ENCODE results near the gene RLN3. TPM values are rescaled to one million over a fixed set of nuclear protein-coding genes. Genes with fewer than 3 reads are reported as not detected.
"Not testable (repeated sequence)": the region's sequence is repeated elsewhere in the genome, so short reads cannot be mapped to it uniquely, and the experiment has no call there.

The RLN3 gene
- total RNA-seq, 2 donors from 2014 or later: not detected

GRCh38 chr19:14042659-14043608, 15.0 kb downstream of the RLN3 start:
- ATAC-seq (peak; percentile 54), DNase-seq (peak in 1 of 2 donors; percentile 37)
- intact Hi-C loops (cut with DNase I, micrococcal nuclease): not testable (repeated sequence)

- intact Hi-C loops (cut with DNase I, micrococcal nuclease); DNase-seq; ATAC-seq: not testable (repeated sequence)
Measured at GRCh38 chr19:14047866-14048265, 19.9 kb downstream of the RLN3 start.

GRCh38 chr19:14048443-14049153, 20.6 kb downstream of the RLN3 start:
- intact Hi-C loops (cut with DNase I, micrococcal nuclease): no loop called here
- ATAC-seq (peak; percentile 60), DNase-seq (peak in 1 of 2 donors; percentile 70)

DNA sequence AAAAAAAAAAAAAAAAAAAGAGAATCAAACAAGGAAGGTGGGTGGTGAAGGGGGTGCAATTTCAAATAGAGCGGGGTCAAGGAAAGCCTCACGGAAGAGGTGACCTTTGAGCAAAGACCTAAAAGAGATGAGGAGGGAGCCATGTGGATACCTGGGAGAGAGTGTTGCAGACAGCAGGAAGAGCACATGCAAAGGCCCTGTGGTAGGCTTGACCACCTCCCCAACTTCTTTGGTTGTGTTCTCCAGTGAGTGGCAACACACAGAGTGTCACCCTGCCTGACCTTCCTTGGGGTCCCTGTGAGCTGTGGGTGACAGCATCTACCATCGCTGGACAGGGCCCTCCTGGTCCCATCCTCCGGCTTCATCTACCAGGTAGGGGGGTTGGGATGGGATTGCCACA, 22.6 kb downstream of the RLN3 start:
- no peak for ATAC-seq
- DNase-seq: no peak
- intact Hi-C loops (cut with DNase I, micrococcal nuclease): no loop called here

GRCh38 chr19:14050961-14051360, 23.0 kb downstream of the RLN3 start:
- ATAC-seq; intact Hi-C loops (cut with DNase I, micrococcal nuclease); DNase-seq: not testable (repeated sequence)

- intact Hi-C loops (cut with DNase I, micrococcal nuclease): no loop called here
- no peak for DNase-seq
- ATAC-seq: no peak
Measured at GRCh38 chr19:14051980-14052379, 24.0 kb downstream of the RLN3 start.

- no peak for ATAC-seq
- intact Hi-C loops (cut with DNase I, micrococcal nuclease): no loop called here
- DNase-seq: no peak
Measured at GRCh38 chr19:14052470-14052869, 24.5 kb downstream of the RLN3 start.

DNA sequence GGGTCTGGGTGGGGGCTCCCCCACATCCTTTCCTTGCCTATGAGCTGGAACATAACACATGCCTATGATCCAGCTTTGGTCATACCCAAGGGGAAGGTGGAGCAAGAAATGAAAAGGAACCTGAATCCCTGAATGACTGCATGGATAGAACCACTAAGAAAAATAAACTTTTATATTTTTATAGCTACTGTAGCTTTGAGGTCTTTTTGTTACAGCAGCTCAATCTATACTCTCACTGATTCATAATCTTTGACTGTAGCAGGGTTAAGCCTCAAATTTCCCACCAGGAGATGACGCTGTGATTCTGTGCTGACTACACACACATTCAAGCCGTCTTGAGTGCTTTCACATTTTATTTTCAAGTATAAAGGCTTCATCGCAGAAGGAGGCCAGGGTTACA, 25.1 kb downstream of the RLN3 start:
- ATAC-seq (no peak), DNase-seq (no peak)
- intact Hi-C loops (cut with DNase I, micrococcal nuclease): no loop called here

- DNase-seq (no peak), ATAC-seq (no peak)
- intact Hi-C loops (cut with DNase I, micrococcal nuclease): no loop called here
Measured at GRCh38 chr19:14053500-14053899, 25.6 kb downstream of the RLN3 start.

DNA sequence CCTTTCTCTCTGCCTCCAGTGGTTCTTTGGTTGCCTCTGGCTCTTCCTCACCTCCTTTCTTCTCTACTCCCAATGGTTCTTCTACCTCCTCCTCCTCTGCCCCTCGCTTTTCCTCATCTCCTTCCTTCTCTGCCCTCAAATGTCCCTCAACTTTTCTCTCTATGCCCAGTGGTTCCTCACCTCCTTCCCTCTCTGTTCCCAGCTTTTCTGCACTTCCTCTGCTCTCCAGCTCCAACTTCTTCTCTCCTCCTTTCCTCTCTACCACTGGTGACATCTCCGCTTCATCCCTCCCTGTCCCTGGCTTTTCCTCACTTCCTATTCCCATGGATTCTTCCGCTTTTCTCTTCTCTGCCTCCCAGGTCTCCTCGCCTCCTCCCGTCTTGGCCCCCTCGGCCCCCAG, 26.2 kb downstream of the RLN3 start:
- DNase-seq: no peak
- intact Hi-C loops (cut with DNase I, micrococcal nuclease): no loop called here
- no peak for ATAC-seq

GRCh38 chr19:14054721-14055120, 26.8 kb downstream of the RLN3 start:
- no peak for DNase-seq
- intact Hi-C loops (cut with DNase I, micrococcal nuclease): loop anchor here in 1 of 2 donors (5.0 kb wide), 1 partner anchor 177 kb away; the partner anchor contains the start of gene NANOS3

GRCh38 chr19:14055396-14055795, 27.4 kb downstream of the RLN3 start:
- no peak for DNase-seq

More at GRCh38 chr19:14054721-14055120, 26.8 kb downstream of the RLN3 start:
- ATAC-seq: no peak

DNA sequence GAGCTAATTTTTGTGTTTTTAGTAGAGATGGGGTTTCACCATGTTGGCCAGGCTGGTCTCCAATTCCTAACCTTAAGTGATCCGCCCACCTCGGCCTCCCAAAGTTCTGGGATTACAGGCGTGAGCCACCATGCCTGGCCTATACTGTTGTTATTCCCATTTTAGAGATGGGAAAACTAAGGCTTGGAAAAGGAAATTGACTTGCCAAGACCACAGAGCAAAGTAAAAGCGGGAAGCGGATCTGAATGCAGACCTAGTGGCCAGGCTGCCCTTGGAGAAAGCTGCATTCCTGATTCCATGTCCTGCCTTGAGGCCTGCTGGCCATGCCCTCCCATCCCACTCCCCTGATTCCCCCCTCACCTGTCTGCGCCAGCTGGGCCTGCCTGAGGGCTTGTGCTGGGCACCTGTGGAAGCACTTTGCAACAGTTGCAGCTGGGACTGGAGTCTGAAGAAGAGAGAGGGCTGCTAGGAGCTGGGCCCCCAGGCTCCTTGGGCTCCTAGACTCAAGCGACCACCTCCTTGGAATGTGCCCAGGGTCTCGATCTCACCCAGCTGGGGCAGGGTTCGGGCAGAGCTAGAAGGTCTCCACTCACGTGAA, 28.2 kb downstream of the RLN3 start:
- ATAC-seq (no peak), DNase-seq (no peak)
- intact Hi-C loops (cut with DNase I, micrococcal nuclease): loop anchor here in 1 of 2 donors (5.0 kb wide), 1 partner anchor 179 kb away; the partner anchor contains the start of gene NANOS3

More at GRCh38 chr19:14055396-14055795, 27.4 kb downstream of the RLN3 start:
- intact Hi-C loops (cut with DNase I, micrococcal nuclease): loop anchor here in 1 of 2 donors (5.0 kb wide), 1 partner anchor 178 kb away; the partner anchor contains the start of gene NANOS3
- ATAC-seq: no peak

DNA sequence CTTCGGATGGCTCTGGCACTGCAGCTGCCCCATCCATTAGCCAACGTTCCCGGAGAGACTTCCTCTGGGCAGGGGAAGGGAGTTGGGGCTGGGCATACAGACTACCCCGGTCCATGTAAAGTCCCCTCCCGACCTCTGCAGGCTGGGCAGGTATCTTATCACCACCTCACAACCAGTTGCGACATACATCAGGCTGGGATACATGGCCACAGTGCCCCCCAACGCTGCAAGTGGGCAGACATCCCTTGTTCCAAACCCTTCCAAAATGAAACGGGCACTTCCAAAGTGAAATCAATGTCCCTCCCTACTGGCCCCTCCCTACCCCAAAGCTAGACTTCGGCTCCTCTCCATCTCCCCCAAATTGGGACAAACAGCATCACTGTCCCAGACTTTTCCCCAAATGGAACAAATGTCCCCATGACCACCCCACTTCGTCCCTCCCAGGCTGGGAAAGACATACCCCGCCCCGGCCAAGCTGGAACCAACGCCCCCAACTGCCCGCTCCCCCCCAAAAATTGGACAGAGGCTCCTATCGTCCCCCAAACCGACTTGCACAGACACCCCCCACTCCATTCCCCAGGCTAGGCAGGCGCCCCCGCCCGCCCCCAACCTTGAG, 28.9 kb downstream of the RLN3 start:
- ATAC-seq (no peak), DNase-seq (no peak)
- intact Hi-C loops (cut with DNase I, micrococcal nuclease): loop anchor here in 1 of 2 donors (5.0 kb wide), 1 partner anchor 180 kb away; the partner anchor contains the start of gene NANOS3

GRCh38 chr19:14058182-14059092, 30.5 kb downstream of the RLN3 start:
- intact Hi-C loops (cut with DNase I, micrococcal nuclease): loop anchor here in 1 of 2 donors (5.0 kb wide), 1 partner anchor 181 kb away; the partner anchor contains the start of gene NANOS3
- ATAC-seq (no peak), DNase-seq (no peak)

- intact Hi-C loops (cut with DNase I, micrococcal nuclease): loop anchor here in 1 of 2 donors (5.0 kb wide), 1 partner anchor 182 kb away; the partner anchor contains the start of gene NANOS3
- peak; percentile 26 for ATAC-seq
- DNase-seq: no peak
Measured at GRCh38 chr19:14059093-14059480, 31.1 kb downstream of the RLN3 start.

DNA sequence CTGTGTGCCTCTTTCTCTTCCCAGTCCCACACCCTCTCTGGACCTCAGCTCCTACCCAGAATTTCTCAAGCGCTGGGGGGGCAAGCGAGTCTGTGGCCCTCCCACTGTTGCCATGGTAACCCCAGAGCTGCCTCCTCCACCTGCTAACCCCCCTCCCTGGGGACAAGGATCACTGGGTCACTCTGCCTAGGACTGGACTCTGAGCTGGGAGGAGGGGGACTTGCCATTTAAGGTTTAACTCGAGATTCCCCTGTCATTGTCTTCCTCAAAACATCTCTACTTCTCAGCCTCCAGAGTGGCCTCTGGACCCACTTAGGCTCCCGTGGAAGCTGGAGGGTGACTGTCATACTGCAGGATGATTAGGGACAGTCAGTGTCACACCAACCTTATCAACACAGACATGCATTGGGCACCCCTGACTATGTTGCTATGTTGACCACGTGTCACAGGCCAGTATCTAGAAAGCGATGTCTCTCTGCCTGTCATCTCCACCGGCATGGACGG, 31.8 kb downstream of the RLN3 start:
- DNase-seq (no peak), ATAC-seq (no peak)
- intact Hi-C loops (cut with DNase I, micrococcal nuclease): loop anchor here in 1 of 2 donors (5.0 kb wide), 1 partner anchor 182 kb away; the partner anchor contains the start of gene NANOS3
